HL-60 (cell line): ENCODE results near the gene NEU3.
A peak's percentile ranks its signal among the peaks of the same experiment; 100 is the strongest.

Source experiments
- CTCF ChIP-seq: IDR thresholded peaks from one replicate; pipeline ENCODE4 v1.5.1; 2011; ENCODE audit warnings: low read length, control low read depth, inconsistent platforms; ENCODE audit not compliant: insufficient read depth
- POLR2AphosphoS5 ChIP-seq: IDR thresholded peaks from 2 replicates; pipeline ENCODE4 v1.6.1; 2012; ENCODE audit warnings: low read depth
- REST ChIP-seq: IDR thresholded peaks from 2 replicates; pipeline ENCODE4 v1.6.1; 2012; ENCODE audit warnings: low read depth; ENCODE audit not compliant: insufficient replicate concordance
- SPI1 ChIP-seq: IDR thresholded peaks from 2 replicates; pipeline ENCODE4 v1.6.1; 2012; ENCODE audit warnings: low read depth, mild to moderate bottlenecking, borderline replicate concordance

- TF ChIP-seq CTCF: peak; percentile 99
- TF ChIP-seq POLR2AphosphoS5: no peak
- TF ChIP-seq SPI1: no peak
- TF ChIP-seq REST: no peak
These were observed 34.1 kb downstream of the NEU3 start for GRCh38 chr11:75022759-75023396.
